Fibroblast of the aortic adventitia (primary cell): ENCODE results near the gene PHTF2. TPM values are rescaled to one million over a fixed set of nuclear protein-coding genes. Genes with fewer than 3 reads are reported as not detected.
"Not testable (repeated sequence)": the region's sequence is repeated elsewhere in the genome, so short reads cannot be mapped to it uniquely, and the experiment has no call there.

Experiments
- DNase-seq: peaks from one replicate; pipeline ENCODE4 v3.0.0-alpha.2; 2010; ENCODE audit warnings: low read depth
- H3K4me3 ChIP-seq: 2 replicates; pipeline ENCODE4 v1.5.1; 2011; ENCODE audit warnings: low read depth, mild to moderate bottlenecking, control low read depth, low read length, moderate library complexity
- CTCF ChIP-seq: IDR thresholded peaks from 2 replicates; pipeline ENCODE4 v1.5.1; 2011; ENCODE audit warnings: mild to moderate bottlenecking, low read length, control low read depth, inconsistent platforms; ENCODE audit not compliant: insufficient read depth
- total RNA-seq: library from RNA; depleted of rRNA; stranded (reverse); fragments of >200 nt; gene quantifications from 2 replicates; pipeline ENCODE4 v1.2.3, GENCODE V29; 2012; ENCODE audit warnings: low replicate concordance

PHTF2 gene
- total RNA-seq, 1 donor = 47.5 TPM

GRCh38 chr7:77833136-77833535 lies 34.6 kb downstream of the PHTF2 start:
- no peak for DNase-seq
- no peak overlapping the region for H3K4me3 ChIP-seq
- TF ChIP-seq CTCF = no peak

- not testable (repeated sequence) for H3K4me3 ChIP-seq
Measured at GRCh38 chr7:77836425-77836824, 37.9 kb downstream of the PHTF2 start.

GRCh38 chr7:77837275-77837674 lies 38.7 kb downstream of the PHTF2 start:
- H3K4me3 ChIP-seq = no peak overlapping the region
- no peak for DNase-seq
- no peak for TF ChIP-seq CTCF

More at GRCh38 chr7:77836425-77836824, 37.9 kb downstream of the PHTF2 start:
- DNase-seq = not testable (repeated sequence)

GRCh38 chr7:77837966-77838365 lies 39.4 kb downstream of the PHTF2 start:
- no peak for DNase-seq
- no peak for TF ChIP-seq CTCF

GRCh38 chr7:77838929-77839491 lies 40.4 kb downstream of the PHTF2 start:
- TF ChIP-seq CTCF = no peak
- no peak overlapping the region for H3K4me3 ChIP-seq
- DNase-seq = no peak

More at GRCh38 chr7:77837966-77838365, 39.4 kb downstream of the PHTF2 start:
- H3K4me3 ChIP-seq = no peak overlapping the region

- H3K4me3 ChIP-seq = no peak overlapping the region
Measured at GRCh38 chr7:77839919-77840318, 41.3 kb downstream of the PHTF2 start.

GRCh38 chr7:77843194-77843593 lies 44.6 kb downstream of the PHTF2 start:
- no peak overlapping the region for H3K4me3 ChIP-seq
- no peak for DNase-seq
- no peak for TF ChIP-seq CTCF

More at GRCh38 chr7:77839919-77840318, 41.3 kb downstream of the PHTF2 start:
- no peak for DNase-seq
- TF ChIP-seq CTCF = no peak
